Suprapubic skin (tissue), 4 donors: ENCODE results near the gene DUSP16.

Experiments used
- CTCF ChIP-seq, 2 donors: fragments of 200-600 bp in 1 of 2; fragments of 450-650 bp in 1 of 2; sonication (generic) in 1 of 2; IDR thresholded peaks; one replicate each; pipeline ENCODE4 v1.5.1; 2016 to 2019; ENCODE audit warnings: antibody characterized with exemption in 2 of 2, mild to moderate bottlenecking in 1 of 2, moderate library complexity in 1 of 2
- EP300 ChIP-seq: sonication (generic); formaldehyde crosslinking; IDR thresholded peaks from one replicate; pipeline ENCODE4 v1.6.1; 2017; ENCODE audit warnings: antibody characterized with exemption
- POLR2A ChIP-seq, 2 donors: fragments of 450-650 bp; IDR thresholded peaks; one replicate each; pipeline ENCODE4 v1.6.1; 2017; ENCODE audit warnings: antibody characterized with exemption in 2 of 2, mild to moderate bottlenecking in 2 of 2, moderate library complexity in 2 of 2
- POLR2AphosphoS5 ChIP-seq, 3 donors: sonication (generic); formaldehyde crosslinking; IDR thresholded peaks; one replicate each; pipeline ENCODE4 v1.6.1; 2017; ENCODE audit warnings: antibody characterized with exemption in 3 of 3

- TF ChIP-seq CTCF (IDR thresholded peaks at IDR 0.05): no peak
- no peak for TF ChIP-seq POLR2AphosphoS5 (IDR thresholded peaks at IDR 0.05)
- TF ChIP-seq EP300: no peak
- TF ChIP-seq POLR2A (IDR thresholded peaks at IDR 0.05): no peak
Observed at GRCh38 chr12:12610711-12611110, 48.0 kb upstream of the DUSP16 start.
